Left hindlimb (tissue), 1 donor: ENCODE measurements around the gene KDM7A.

Experiments used
- DNase-seq: peaks from one replicate; pipeline ENCODE4 v3.0.0-alpha.2; 2018

The KDM7A gene

GRCh38 chr7:140051820-140052219, 125.0 kb downstream of the KDM7A start:
- no peak for DNase-seq

DNA sequence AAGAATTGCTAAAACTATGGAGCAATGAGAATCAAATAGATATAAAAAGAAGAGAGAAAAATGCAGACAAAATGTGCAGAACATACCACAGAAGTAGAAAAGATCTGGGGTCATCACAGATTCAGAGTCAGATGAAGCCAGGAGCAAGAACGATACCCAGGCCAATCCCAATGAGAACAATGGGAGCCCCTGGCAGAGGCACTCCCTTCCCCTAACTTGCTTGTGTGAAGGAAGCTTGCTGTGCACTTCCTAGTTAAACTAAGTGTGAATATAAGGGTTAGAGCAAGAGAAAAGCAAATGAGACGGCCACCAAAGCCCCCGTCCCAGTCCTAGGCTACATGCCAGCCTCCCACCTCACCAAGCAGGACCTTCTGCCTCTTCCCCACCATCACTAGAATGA, 126.7 kb downstream of the KDM7A start:
- DNase-seq: no peak

DNA sequence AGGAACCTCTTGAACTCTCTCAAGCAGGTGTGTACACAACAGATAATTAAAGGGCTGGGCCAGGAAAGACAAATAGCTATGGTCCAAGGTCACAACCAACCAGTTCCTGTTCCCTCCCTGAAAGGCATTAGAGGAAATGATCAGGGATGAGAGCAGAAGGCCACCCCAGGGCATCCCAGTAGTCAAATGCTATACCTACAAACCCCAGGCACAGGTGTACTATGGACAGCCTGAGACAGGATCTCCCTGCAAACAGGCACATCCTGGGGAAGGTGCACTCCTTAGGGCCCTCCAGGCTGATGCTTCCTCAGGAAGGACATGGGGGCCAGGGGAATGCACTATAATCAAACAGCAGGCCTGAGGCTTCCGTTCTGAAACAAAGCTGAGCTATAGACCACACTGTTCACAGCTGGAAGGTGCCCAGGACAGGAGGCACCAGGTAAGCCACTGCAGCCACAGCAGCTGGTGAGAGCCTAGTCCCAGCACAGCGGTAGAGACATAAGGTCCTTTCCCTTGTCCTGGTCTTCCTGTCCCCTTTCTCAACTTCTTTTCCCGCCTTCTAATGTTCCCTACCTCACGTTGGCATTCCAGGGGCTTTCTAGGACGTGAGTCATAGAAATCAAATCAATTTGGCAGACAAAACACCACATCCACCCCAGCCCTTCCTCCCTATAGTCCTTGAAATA, 127.3 kb downstream of the KDM7A start:
- no peak for DNase-seq

- DNase-seq: no peak
Measured at GRCh38 chr7:140048989-140049338, 127.8 kb downstream of the KDM7A start.

- no peak for DNase-seq
Measured at GRCh38 chr7:140048138-140048537, 128.6 kb downstream of the KDM7A start.

DNA sequence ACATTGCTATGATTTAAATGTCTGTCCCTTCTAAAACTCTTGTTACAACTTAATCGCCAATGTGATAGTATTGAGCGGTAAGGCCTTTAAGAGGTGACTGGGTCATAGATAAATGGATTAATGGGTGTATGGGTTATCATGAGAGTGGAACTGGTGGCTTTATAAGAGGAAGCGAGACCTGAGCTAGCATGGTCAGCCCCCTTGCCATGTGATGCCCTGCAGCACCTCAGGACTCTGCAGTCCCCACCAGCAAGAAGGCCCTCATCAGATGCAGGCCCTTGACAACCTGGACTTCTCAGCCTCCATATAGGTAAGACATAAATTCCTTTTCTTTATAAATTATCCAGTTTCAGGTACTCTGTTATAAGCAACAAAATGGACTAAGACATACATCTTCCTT, 129.6 kb downstream of the KDM7A start:
- no peak for DNase-seq

DNA sequence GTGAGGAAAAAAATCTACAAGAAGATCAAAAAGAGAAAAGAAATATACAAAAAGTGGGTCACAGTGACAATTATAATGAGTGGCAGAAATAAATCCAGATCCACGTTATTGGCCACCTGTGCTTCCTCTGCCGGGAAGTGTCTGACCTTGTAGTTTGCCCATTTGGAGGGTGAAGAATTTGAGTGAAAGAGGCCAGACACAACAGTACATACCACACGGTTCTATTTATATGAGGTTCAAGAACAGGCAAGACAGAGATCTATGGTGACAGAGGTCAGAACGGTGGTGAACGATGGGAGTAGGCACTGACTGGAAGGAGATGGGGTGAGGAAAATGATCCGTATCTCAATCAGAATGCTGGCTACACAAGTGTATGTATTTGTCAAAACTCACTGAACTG, 131.1 kb downstream of the KDM7A start:
- DNase-seq: no peak

DNA sequence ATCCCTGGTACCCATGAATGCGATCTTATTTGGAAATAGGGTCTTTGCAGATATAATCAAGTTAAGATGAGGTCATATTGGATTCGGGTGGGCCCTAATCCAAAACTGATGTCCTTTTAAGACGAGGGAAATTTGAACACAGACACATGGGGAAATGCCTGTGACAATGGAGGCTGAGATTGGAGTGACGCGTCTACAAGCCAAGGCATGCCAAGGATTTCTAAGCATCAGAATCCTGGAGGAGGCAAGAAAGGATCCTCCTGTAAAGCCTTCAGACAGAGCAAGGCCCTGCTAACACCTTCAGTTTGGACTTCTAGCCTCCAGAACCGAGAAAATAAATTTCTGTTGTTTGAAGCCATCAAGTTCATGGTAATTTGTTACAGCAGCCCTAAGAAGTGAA, 132.5 kb downstream of the KDM7A start:
- no peak for DNase-seq

- no peak for DNase-seq
Measured at GRCh38 chr7:140042386-140042670, 134.5 kb downstream of the KDM7A start.

- DNase-seq: no peak
Measured at GRCh38 chr7:140041659-140042385, 135.0 kb downstream of the KDM7A start.

DNA sequence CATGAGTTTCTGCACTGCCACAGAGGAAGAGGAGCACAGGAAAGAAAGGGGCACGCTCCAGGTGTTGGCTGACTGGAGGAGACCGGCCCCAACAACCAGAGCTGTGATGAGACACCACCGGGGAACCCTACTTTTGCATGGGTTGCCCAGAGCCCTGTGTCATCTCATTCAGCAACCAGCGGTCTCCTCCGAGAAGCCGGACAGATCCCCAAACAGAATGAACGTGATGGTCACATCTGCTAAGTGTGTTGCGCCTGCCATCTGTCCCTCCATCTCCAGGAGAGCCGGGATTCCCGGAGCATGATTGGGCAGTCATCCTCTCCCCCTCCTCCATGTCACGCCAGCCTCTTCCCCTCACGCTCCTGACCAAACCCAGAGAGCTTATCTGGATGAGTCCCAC, 136.9 kb downstream of the KDM7A start:
- DNase-seq: no peak

DNA sequence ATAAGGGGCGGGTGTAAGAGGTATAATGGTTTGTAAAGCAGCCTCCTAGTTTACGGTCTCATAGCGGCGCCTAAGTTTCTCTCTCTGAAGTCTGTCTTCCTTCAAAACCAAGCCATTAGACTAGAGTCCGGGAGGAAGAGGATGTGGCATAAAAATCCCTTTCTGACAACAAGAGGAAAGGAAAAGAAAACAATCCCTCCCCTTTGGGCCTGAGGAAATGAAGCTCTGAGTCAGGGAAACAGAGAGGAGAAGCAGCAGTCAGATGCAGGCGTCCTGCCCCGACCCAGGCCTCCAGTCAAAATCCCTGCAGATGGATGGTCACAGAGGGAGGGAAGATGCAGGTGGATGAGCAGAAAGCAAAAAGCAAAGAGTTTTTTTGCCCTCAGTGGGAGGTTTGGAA, 137.7 kb downstream of the KDM7A start:
- no peak for DNase-seq

DNA sequence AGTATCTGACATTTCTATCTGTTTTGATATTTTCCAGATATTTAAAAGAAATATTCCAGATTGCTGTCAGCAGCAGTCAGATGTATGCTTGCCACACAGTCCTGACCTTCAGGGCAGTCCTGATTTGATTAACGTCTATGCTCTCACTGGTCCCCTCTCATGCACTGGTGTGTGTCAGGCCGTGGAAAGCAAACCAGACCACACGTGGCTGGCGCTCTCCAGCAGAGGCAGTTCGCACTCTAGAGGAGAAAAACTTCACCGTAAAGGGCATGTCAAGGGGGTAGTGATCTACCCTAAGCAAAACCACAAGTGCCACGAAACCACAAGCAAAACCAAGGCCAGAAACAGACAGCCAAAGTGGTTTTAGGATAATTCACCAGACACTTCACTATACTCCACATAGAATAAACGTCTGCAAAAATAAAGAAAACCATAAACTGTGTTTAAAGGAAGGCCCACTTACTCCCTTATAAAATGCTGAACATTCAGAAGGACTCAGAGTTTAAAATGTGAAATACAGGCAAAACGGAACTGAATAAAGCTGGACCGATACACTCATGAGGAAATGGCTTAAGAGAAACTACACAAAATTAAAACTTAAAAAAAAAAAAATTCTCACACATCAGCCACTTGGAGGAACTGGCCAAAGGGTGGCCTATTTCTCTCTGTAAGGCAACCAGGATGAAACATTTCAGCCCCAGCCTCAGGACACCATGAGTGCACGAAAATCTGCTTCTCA, 140.4 kb downstream of the KDM7A start:
- no peak for DNase-seq

- DNase-seq: no peak
Measured at GRCh38 chr7:140035400-140036223, 141.2 kb downstream of the KDM7A start.
